OCI-M2 (cell line): ENCODE measurements around the gene PAK6.
A peak's percentile ranks its signal among the peaks of the same experiment; 100 is the strongest.

Experiments
- DNase-seq: peaks from one replicate; lab custom pipeline; 2025; ENCODE audit not compliant: unreplicated experiment; lab: John Stamatoyannopoulos, UW

Gene PAK6

GRCh38 chr15:40238532-40239403 is at the start of gene PAK6:
TSS of gene PAK6 (plus strand) at chr15:40239063. CDS start at chr15:40264786, 25,723 bp downstream.
- DNase-seq, result no peak

GRCh38 chr15:40190591-40190990 is 48.3 kb upstream of the PAK6 start:
- DNase-seq, result no peak

GRCh38 chr15:40192942-40193341 is 45.9 kb upstream of the PAK6 start:
- no peak for DNase-seq

- DNase-seq, result no peak
Measured at GRCh38 chr15:40197434-40197833, 41.4 kb upstream of the PAK6 start.

GRCh38 chr15:40198355-40199085 is 40.3 kb upstream of the PAK6 start:
- DNase-seq, result no peak

GRCh38 chr15:40204100-40204499 is 34.8 kb upstream of the PAK6 start:
- DNase-seq, result no peak

- DNase-seq, result peak; percentile 16
Measured at GRCh38 chr15:40217166-40217824, 21.6 kb upstream of the PAK6 start.

GRCh38 chr15:40219801-40220200 is 19.1 kb upstream of the PAK6 start:
- no peak for DNase-seq

- no peak for DNase-seq
Measured at GRCh38 chr15:40222131-40222530, 16.7 kb upstream of the PAK6 start.

GRCh38 chr15:40226736-40227135 is 12.1 kb upstream of the PAK6 start:
- DNase-seq, result no peak

GRCh38 chr15:40229316-40229715 is 9.5 kb upstream of the PAK6 start:
- no peak for DNase-seq

GRCh38 chr15:40229956-40230355 is 8.9 kb upstream of the PAK6 start:
- DNase-seq, result no peak

GRCh38 chr15:40232625-40233070 is 6.2 kb upstream of the PAK6 start:
- no peak for DNase-seq

- no peak for DNase-seq
Measured at GRCh38 chr15:40233727-40234577, 4.9 kb upstream of the PAK6 start.

- DNase-seq, result no peak
Measured at GRCh38 chr15:40234783-40235182, 4.1 kb upstream of the PAK6 start.

- no peak for DNase-seq
Measured at GRCh38 chr15:40235201-40235885, 3.5 kb upstream of the PAK6 start.

GRCh38 chr15:40239404-40239692 is 485 bp downstream of the PAK6 start:
- no peak for DNase-seq

GRCh38 chr15:40239693-40240618 is 1.1 kb downstream of the PAK6 start:
- no peak for DNase-seq

GRCh38 chr15:40240619-40241221 is 1.9 kb downstream of the PAK6 start:
- DNase-seq, result no peak
